ENCODE data around the gene MINPP1.

DNA sequence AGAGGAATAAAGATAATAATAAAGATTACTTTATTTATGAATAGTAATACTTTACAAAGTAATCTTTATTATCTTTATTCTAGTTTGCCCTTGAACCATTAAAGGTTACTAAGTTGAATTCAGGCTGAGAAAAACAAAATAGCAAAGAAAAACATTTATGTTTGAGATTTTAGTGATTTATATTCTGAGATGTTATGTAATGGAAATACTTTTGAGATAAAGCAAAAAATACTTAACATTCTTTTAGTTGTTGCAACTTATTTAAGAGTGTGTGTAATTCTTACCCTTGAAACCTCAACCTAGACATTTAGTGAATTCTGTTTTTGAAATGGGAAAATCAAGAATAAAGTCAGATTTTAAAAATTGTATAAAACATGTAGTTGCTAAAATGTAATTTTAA is 40.0 kb downstream of the MINPP1 start:
- TF ChIP-seq POLR2AphosphoS5 (IDR thresholded peaks at IDR 0.05) (no peak), POLR2A (IDR thresholded peaks at IDR 0.05) (no peak)

Measured in transverse colon (tissue), 3 donors.